LHCN-M2 (cell line): ENCODE data around the gene GABARAP. TPM values are rescaled to one million over a fixed set of nuclear protein-coding genes. Genes with fewer than 3 reads are reported as not detected.

ENCODE experiments used
- DNase-seq: peaks from one replicate; pipeline ENCODE4 v3.0.0-alpha.2; 2012; ENCODE audit warnings: low read depth
- total RNA-seq: library from RNA; depleted of rRNA; stranded (reverse); fragments of >200 nt; gene quantifications from 2 replicates; pipeline ENCODE4 v1.2.3, GENCODE V29; 2014

The GABARAP gene
- total RNA-seq, 1 experiment from 2014 or later: 171 TPM

DNA sequence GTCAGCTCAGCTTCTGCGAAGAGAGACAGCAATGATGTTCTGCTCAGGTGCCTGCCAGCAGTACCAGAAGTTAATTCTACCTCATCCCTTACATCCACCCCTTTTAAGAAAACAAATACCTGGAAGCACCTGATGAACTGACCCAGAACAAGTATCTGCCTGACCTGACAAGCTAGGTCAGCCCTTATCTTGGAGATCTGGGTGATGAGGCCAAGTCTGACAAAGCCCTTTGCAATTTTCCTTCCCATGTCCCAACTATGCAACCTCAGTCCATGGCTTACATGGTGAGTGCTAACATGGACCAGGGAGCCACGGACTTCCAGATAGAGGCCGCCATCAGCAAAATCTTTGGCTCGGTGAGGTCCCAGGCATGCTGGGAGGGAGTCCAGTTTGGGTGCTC is 18.9 kb downstream of the GABARAP start:
- no peak for DNase-seq

DNA sequence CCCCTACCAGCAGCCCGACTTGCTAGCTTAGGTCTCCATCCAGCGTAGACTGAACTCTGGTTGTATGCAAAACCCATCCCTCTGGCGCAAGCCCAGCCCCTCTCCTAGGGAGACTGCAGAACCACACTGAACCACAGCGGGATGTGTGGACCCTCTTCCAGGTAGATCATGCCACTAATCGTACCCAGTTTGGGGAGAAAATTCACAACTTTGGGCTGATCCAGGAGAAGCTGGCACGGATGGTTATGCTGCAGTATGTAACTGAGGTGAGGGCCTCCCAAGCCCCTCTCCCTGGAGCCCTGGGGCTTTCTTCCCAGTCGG is 19.3 kb downstream of the GABARAP start:
- no peak for DNase-seq

- no peak for DNase-seq
These were observed 19.9 kb downstream of the GABARAP start for GRCh38 chr17:7222093-7222971.

DNA sequence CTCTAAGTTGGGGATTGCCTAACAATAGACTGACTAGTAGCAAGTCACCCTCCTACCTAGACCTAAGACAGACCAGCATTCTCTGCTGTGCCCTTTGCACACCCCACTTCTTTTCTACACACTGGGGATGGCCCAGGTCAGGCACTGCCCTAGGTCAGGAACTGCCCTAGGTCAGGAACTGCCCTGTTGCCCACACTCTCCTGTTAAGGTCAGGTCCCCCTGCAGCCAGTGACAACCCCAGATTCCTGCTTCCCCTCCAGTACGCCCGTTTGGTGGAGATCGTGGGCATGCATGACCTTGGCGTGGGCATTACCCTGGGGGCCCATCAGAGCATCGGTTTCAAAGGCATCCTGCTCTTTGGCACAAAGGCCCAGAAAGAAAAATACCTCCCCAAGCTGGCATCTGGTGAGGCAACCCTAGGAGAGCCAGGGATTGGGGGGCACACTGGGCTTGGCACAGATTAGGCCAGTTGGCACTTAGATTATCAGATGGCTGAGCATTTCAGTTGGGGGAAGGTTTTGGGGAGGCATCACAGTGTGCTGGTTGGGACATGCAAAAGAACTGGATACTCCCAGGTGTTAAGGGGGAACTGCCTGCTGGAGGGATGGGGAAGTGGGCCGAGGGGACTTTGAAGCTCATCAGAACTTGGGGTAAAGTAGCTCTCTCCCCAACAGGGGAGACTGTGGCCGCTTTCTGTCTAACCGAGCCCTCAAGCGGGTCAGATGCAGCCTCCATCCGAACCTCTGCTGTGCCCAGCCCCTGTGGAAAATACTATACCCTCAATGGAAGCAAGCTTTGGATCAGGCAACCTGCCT is 20.8 kb downstream of the GABARAP start:
- DNase-seq: no peak

DNA sequence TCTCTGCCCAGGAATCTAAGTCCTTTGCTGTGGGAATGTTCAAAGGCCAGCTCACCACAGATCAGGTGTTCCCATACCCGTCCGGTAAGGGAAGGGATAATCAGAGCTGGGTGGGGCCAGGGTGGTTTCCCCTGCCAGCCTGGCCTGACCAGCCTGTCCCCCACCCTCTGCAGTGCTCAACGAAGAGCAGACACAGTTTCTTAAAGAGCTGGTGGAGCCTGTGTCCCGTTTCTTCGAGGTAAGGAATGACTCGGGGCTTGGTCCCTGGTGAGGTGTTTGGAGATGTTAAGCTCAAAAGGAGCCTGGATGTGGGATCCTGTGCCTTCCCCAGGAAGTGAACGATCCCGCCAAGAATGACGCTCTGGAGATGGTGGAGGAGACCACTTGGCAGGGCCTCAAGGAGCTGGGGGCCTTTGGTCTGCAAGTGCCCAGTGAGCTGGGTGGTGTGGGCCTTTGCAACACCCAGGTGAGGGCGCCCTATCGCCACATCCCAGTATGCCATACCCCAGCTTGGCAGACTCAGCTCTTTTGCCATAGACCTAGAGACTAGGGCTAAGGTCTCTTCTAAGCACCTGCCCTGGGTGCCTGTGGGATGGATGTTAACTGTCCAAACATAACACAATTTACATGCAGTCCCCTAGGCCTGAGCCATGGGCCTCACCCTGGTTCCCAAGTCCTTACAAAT is 21.5 kb downstream of the GABARAP start:
- DNase-seq: peak; percentile 68

DNA sequence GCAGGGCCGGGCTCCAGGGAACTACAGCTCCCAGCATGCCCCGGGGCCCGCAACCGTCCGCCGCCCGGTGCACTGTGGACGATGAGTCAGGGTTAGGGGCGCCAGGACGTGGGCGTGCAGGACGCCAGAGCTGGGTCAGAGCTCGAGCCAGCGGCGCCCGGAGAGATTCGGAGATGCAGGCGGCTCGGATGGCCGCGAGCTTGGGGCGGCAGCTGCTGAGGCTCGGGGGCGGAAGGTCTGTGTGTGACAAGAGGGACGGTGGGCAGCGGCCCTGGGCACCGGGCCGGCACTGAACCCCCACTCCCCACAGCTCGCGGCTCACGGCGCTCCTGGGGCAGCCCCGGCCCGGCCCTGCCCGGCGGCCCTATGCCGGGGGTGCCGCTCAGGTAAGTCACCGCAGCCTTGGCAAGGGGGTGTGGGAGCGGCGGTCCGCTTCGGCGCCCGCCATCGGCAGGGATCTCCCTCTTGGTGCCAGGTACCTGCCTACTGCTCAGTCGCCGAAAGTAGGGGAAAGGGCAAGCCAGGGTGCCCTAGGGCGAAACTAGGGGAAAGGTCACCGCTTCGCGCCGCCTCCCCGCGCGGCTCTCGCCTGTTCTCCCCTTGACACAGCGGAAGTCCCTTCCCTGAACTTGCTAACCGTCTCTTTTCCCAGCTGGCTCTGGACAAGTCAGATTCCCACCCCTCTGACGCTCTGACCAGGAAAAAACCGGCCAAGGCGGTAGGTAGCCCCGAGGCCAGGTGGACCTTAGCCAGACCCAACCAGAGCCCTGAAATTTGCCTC is 22.2 kb downstream of the GABARAP start, which contains the start of the genes ACADVL and DLG4:
Gene ACADVL, plus strand, starts transcription at position 127 of the 781 bp plus-strand sequence. Its CDS starts 47 bp downstream, at position 174.
Gene DLG4, minus strand, starts transcription at position 25 of the 781 bp plus-strand sequence.
- DNase-seq: peak; percentile 88

- no peak for DNase-seq
These were observed 22.9 kb downstream of the GABARAP start for GRCh38 chr17:7219229-7219811.

DNA sequence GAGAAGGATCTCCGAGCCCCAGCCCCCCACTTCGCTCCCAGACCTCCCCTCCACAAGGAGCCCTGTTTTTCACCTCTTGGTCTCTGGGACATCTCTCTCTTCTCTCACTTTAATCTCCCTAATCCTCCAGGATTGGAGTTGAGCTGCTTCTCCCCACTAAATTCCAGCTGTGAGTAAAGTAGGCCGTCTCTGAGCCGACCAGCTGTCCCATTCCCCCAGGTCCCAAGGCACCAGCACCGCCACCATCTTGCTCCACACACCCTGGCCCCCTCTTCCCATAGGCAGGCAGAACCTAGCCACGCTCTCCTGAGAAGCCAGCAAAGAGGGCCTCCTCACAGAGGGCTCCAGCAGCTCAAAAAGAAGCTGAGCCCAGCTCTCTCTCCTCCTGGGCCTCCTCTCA is 23.5 kb downstream of the GABARAP start:
- DNase-seq: no peak

DNA sequence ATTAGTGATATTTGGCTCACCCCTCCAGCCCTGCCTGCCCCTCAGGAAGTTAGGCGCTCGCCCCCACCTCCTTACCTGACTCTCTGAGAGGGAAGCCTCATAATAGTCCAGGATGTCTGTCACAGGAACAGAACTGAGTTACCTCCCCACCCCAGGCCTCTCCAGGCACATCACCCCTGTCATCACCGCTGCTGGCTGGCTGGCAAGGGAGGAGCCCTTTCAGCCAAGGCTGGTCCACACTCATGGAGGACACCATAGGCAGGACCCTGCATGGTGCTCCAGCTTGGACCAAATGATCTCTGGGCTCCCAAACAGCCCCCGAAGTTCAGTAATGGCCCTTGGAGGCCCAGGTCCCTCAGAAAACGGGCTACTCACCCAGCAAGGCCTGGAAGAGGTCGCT is 24.1 kb downstream of the GABARAP start:
- no peak for DNase-seq

- peak; percentile 64 for DNase-seq
These were observed 24.9 kb downstream of the GABARAP start for GRCh38 chr17:7217113-7217987.

DNA sequence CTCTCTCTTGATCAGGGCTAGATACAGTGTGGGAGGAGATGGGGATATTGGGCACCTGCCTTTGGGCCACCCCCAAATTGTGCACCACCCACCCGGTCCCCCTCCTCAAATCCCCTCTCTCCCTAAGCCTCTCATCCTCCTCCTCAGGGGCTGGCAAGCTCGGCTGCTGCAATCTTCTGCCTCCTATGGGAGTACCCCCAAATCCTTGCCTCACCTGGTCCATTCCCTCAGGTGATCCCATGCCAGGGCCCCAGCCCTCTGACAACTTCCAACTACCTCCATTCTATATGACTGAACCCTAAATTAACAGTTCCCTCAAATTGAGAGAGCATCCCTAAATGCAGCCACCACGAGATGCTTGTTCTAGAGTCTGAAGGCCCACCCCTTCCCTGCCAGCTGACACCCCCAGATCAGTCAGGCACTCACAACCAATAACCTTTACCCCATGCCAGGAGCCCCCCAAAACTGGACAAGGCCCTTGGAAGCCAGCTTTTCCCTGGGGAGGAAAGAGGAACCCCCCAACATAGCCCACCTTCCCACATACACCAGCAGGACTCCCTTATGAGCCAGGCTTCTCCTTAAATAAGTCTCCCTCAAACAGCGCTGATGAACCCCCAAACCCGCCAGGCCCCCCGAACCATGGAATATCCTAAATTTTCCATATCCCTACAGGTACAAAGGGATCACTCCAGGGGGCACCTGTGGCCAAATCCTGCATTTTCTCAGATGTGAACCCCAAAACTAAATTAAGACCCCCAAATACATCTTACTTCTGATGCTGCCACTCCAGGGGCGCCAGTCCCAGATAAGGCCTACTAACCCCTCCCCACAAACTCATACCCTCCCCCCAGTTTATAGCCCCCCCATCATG is 25.8 kb downstream of the GABARAP start:
- DNase-seq: no peak

GRCh38 chr17:7215652-7216180 is 26.5 kb downstream of the GABARAP start:
- no peak for DNase-seq

- no peak for DNase-seq
These were observed 27.1 kb downstream of the GABARAP start for GRCh38 chr17:7215136-7215638.

DNA sequence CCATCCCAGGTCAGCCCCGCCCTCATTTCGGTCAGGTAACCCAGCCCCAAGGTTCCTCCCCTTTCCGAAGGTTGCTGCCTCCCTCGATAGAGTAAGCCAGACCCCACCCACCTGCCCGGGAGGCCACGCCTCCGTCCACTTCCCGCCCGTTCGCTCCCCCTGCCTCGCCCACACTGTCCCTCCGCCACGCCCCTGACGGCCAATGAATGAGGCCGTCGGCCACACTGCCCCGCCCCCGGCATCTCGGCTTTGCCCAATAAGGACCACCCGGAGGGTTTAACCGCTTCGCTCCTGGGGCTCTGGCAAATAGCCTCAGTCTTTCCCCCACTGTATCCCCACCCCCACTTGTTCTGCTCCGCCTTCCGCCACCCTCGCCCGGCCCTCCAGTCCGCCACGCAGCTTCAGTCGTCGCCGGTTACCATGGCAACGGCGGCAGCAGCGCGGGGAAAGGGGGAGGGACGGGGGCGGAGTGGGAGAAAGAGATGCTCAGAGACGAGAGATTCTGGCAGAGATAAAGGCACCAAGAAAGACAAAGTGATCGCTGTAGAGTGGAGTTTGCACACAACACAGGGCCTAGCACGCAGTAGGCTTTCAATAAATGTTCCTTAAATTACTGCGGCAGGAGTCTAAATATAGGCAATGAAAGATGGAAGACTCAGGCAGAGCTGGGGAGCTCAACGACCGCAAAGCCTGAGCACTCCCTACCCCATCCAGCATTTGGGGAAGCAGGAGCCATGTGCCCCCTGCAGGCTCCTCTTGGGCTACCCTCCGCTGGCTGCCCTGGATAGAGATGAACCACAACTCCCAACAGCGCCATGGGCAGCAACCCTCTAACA is 27.7 kb downstream of the GABARAP start:
- DNase-seq: peak; percentile 95

DNA sequence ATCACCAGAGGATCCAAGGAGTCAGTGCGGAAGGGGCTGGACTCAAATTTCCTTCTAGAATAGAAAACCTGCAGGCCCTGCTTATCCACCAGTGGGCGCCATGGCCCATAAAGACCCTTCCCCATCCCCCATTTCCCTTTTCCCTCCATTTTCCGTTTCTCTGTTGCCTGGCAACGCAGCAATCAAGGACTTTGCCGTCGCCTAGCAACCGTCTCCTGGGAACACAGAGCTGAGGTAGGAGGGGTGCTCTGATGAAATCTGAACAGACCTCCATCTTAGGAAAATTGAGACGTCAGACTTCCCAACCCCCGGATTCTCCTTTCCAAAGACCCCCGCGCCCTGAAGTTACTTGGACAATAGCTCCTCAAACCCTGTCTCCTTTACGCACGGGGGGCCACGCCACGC is 28.4 kb downstream of the GABARAP start:
- peak; percentile 76 for DNase-seq

DNA sequence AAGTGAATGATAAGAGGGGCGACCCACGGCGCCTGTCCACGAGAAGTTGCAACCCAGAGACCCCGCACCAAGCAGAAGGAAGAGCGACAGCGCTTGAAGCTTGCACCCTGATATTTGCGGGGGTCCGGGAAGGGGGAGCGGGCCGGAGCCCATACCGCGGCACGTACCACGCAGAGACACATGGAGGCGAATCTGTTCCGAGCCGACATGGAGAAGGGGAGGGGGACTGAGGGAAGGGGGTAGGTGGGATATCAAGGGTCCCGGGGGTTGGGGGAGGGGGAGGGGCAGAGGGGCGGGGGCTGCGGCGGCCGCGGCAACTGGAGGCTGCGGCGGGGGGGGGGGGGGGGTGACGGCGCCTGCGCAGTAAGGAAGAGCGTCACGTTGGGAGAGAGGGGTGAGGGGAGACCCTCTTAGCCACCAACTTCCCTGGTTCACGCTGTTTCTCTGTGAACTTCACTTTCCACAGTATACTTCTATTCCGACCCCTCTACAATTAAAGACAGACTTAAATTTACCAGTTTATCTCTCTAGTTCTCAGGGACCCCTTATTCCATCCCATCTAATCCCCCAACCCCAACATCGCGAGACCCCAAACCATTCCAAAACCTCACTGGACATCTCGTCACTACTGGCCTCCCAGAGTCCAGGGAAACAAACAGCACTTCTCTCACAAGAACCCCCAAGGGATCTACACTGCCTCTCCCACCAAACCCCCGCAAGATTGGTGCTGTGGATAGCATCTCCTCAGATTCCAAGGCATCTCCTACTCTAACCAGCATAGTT is 30.6 kb downstream of the GABARAP start:
- no peak for DNase-seq
